Glutamatergic neuron (in vitro differentiated cells): ENCODE results near the gene AGRN. TPM values are rescaled to one million over a fixed set of nuclear protein-coding genes. Genes with fewer than 3 reads are reported as not detected.
A peak's percentile ranks its signal among the peaks of the same experiment; 100 is the strongest.

ENCODE experiments used
- DNase-seq: peaks from one replicate; pipeline ENCODE4 v3.0.0; 2022
- H3K27ac Mint-ChIP-seq: one replicate; pipeline ENCODE4 v1.8.0; 2020; ENCODE audit warnings: mild to moderate bottlenecking, mixed read lengths, inconsistent platforms; ENCODE audit not compliant: unreplicated experiment
- H3K27me3 Mint-ChIP-seq: one replicate; pipeline ENCODE4 v1.8.0; 2020; ENCODE audit warnings: mild to moderate bottlenecking, moderate library complexity, mixed read lengths, inconsistent platforms; ENCODE audit not compliant: unreplicated experiment
- H3K36me3 Mint-ChIP-seq: one replicate; pipeline ENCODE4 v1.8.0; 2020; ENCODE audit warnings: mild to moderate bottlenecking, mixed read lengths, inconsistent platforms; ENCODE audit not compliant: unreplicated experiment
- H3K4me1 Mint-ChIP-seq: one replicate; pipeline ENCODE4 v1.8.0; 2020; ENCODE audit warnings: mild to moderate bottlenecking, low read depth, mixed read lengths, inconsistent platforms; ENCODE audit not compliant: unreplicated experiment
- H3K4me3 Mint-ChIP-seq: one replicate; pipeline ENCODE4 v1.8.0; 2020; ENCODE audit warnings: mild to moderate bottlenecking, mixed read lengths, inconsistent platforms; ENCODE audit not compliant: unreplicated experiment
- H3K9me3 Mint-ChIP-seq: one replicate; pipeline ENCODE4 v1.8.0; 2020; ENCODE audit warnings: mild to moderate bottlenecking, moderate library complexity, mixed read lengths, inconsistent platforms; ENCODE audit not compliant: unreplicated experiment
- total RNA-seq: library from RNA; stranded (reverse); fragmentation: NEBNext Ultra II Directional; extraction: Animal tissue kit (Norgen Biotek cat#: 25700); gene quantifications from one replicate; pipeline ENCODE4 v1.2.1, GENCODE V29; 2021; ENCODE audit not compliant: unreplicated experiment
- TF ChIP-seq, protein P1 (sequence below): fragments of 200-600 bp; sonication (generic); IDR thresholded peaks from one replicate; pipeline ENCODE4 v1.5.0; 2021; ENCODE audit not compliant: partially characterized antibody, unreplicated experiment

The AGRN gene
- total RNA-seq, 1 donor from 2014 or later, result 914 TPM

DNA sequence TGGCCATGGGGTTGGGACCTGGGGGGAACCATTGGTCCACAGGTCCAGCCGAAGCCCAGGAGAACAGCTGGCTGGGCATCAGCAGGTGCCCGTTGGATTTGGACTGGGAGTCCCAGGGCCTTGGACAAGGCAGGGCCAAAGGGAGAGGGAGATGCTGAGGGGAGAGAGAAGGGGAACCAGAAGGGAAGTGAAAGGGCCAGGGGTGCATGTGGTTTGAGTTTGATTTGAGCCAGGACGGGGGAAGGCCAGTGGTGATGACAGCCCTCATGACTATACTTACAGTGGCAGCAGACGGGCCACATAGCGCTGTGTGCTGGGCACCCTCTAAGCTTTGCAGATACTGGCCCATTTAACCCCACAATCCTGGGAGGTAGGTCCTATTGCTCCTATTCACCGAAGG lies 18.8 kb downstream of the AGRN start:
- Mint-ChIP-seq H3K9me3 (peaks cover 15% of the 10 kb centered on the region), H3K36me3 (no peaks in the 10 kb centered on the region), H3K27me3 (peaks cover 16% of the 10 kb centered on the region), H3K4me3 (peak overlapping the region; percentile 72), H3K4me1 (peaks cover 21% of the 10 kb centered on the region), H3K27ac (no peak overlapping the region)
- no peak for DNase-seq
- TF ChIP-seq, protein P1, sequence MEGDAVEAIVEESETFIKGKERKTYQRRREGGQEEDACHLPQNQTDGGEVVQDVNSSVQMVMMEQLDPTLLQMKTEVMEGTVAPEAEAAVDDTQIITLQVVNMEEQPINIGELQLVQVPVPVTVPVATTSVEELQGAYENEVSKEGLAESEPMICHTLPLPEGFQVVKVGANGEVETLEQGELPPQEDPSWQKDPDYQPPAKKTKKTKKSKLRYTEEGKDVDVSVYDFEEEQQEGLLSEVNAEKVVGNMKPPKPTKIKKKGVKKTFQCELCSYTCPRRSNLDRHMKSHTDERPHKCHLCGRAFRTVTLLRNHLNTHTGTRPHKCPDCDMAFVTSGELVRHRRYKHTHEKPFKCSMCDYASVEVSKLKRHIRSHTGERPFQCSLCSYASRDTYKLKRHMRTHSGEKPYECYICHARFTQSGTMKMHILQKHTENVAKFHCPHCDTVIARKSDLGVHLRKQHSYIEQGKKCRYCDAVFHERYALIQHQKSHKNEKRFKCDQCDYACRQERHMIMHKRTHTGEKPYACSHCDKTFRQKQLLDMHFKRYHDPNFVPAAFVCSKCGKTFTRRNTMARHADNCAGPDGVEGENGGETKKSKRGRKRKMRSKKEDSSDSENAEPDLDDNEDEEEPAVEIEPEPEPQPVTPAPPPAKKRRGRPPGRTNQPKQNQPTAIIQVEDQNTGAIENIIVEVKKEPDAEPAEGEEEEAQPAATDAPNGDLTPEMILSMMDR, result no peak

DNA sequence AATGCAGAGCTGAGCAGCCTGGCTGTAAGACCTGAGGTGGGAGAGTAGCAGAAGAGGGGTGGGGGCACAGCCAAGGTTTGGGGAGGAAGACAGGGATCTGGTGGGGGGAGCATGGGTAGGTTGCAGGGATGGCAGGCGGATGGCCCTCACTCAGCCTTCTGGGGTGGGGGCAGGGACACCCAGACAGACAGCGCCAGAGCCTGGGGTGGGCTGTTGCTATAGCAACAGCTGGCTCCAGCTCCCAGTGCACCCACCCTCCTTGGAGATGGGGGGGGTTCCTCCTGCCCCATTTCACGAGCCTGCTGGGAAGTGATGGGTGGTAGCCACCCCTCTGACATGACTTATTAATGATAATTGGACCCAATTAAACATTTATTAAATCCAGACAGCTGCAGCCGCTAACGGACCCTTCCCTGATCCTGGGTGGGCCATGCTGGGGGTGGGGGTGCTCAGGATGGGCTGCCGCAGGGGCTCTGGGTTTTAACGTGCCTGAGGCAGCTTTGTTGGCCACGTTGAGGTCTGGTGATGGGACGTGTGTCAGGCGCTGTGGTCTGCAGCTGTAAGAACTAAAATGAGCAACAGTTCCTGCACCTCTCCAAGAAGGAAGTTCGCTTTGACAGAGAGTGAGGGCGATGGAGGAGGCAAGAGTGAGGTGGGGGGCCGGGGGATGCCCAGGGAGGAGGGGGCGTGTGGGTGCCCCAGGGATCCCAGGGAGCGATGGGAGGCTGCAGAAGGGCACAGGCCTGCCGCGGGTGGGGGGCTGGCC lies 19.4 kb downstream of the AGRN start:
- H3K27ac Mint-ChIP-seq, result peak overlapping the region; percentile 87
- H3K36me3 Mint-ChIP-seq, result no peaks in the 10 kb centered on the region
- TF ChIP-seq, protein P1, result no peak
- DNase-seq, result no peak
- peaks cover 16% of the 10 kb centered on the region for H3K9me3 Mint-ChIP-seq
- H3K4me1 Mint-ChIP-seq, result peaks cover 21% of the 10 kb centered on the region
- peak overlapping the region; percentile 84 for H3K4me3 Mint-ChIP-seq
- peaks cover 16% of the 10 kb centered on the region for H3K27me3 Mint-ChIP-seq

DNA sequence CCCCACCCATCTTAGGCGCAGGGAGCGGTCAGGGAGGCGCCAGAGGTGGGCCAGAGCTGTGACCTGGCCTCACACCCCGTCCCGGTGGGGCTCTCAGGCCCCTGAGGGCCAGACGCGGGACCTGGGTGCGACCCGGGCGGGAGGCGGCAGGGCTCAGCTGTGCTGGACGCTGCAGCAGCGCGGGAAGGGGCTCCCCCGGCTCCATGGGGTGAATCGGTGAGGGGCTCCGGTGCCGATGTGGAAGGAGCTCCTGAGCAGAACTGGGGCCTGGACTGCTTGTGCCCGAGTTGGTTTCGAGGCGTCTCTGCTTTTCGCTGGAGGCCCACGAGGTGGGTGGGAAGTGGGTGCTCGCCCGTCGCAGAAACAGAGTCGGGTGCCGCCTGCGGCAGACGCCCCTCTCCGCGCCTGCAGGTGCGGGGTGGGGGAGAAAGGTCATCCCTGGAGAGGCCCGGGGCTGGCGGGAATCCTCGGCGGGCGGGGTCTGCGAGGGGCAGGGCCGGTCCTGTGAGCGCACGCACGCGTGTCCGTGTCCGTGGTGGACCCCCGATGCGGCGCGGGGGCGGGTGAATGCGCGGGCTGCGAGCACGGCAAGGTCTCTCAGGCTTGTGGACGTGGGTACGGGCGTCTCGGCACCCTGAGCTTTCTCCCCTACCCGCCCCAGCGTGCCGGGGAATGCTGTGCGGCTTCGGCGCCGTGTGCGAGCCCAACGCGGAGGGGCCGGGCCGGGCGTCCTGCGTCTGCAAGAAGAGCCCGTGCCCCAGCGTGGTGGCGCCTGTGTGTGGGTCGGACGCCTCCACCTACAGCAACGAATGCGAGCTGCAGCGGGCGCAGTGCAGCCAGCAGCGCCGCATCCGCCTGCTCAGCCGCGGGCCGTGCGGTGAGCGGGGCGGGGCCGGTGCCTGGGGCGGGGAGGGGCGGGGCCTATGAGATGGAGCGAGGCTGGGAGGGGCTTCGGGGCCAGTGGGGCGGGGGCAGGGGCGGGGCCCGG lies 20.4 kb downstream of the AGRN start:
- Mint-ChIP-seq H3K4me3 (peak overlapping the region; percentile 84), H3K36me3 (peaks cover 4% of the 10 kb centered on the region), H3K9me3 (peaks cover 19% of the 10 kb centered on the region), H3K4me1 (peaks cover 21% of the 10 kb centered on the region), H3K27me3 (peaks cover 20% of the 10 kb centered on the region), H3K27ac (peak overlapping the region; percentile 87)
- peak; percentile 85 for DNase-seq
- TF ChIP-seq, protein P1, result no peak

DNA sequence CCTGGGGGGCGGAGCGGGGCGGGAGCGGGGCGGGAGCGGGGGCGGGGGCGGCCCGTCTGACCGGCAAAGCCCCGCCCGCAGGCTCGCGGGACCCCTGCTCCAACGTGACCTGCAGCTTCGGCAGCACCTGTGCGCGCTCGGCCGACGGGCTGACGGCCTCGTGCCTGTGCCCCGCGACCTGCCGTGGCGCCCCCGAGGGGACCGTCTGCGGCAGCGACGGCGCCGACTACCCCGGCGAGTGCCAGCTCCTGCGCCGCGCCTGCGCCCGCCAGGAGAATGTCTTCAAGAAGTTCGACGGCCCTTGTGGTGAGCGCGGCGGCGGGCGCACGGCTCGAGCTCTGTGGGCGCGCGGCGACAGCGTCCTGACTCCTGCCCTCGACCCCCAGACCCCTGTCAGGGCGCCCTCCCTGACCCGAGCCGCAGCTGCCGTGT lies 21.2 kb downstream of the AGRN start:
- TF ChIP-seq, protein P1, result no peak
- Mint-ChIP-seq H3K27ac (no peak overlapping the region), H3K27me3 (peaks cover 19% of the 10 kb centered on the region), H3K4me3 (no peak overlapping the region), H3K36me3 (peaks cover 4% of the 10 kb centered on the region), H3K9me3 (peaks cover 14% of the 10 kb centered on the region), H3K4me1 (peaks cover 17% of the 10 kb centered on the region)
- no peak for DNase-seq

DNA sequence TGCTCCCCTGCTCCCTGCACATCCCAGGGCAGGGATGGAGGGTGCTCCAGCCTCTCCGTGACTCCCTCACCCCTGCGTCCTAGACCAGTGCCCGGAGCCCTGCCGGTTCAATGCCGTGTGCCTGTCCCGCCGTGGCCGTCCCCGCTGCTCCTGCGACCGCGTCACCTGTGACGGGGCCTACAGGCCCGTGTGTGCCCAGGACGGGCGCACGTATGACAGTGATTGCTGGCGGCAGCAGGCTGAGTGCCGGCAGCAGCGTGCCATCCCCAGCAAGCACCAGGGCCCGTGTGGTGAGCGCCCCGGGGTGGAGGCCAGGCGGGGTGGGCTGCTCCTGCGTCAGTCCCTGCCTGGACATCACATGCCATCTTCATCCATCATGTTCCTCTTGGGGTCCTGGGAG lies 22.0 kb downstream of the AGRN start:
- Mint-ChIP-seq H3K9me3 (peaks cover 14% of the 10 kb centered on the region), H3K27ac (no peak overlapping the region), H3K4me3 (no peak overlapping the region), H3K4me1 (peaks cover 15% of the 10 kb centered on the region), H3K27me3 (peaks cover 17% of the 10 kb centered on the region), H3K36me3 (peaks cover 4% of the 10 kb centered on the region)
- no peak for DNase-seq
- TF ChIP-seq, protein P1, result no peak
